Activated CD8-positive, alpha-beta memory T cell treated with anti-CD3 and anti-CD28 coated beads, Interleukin-2, amount 50 U/mL, for 4 hours (primary cell): ENCODE measurements around the gene PPDPF.
"Not testable (repeated sequence)": the region's sequence is repeated elsewhere in the genome, so short reads cannot be mapped to it uniquely, and the experiment has no call there.

ENCODE experiments used
- DNase-seq: peaks from one replicate; pipeline ENCODE4 v3.0.0-alpha.2; 2020

Gene PPDPF

DNA sequence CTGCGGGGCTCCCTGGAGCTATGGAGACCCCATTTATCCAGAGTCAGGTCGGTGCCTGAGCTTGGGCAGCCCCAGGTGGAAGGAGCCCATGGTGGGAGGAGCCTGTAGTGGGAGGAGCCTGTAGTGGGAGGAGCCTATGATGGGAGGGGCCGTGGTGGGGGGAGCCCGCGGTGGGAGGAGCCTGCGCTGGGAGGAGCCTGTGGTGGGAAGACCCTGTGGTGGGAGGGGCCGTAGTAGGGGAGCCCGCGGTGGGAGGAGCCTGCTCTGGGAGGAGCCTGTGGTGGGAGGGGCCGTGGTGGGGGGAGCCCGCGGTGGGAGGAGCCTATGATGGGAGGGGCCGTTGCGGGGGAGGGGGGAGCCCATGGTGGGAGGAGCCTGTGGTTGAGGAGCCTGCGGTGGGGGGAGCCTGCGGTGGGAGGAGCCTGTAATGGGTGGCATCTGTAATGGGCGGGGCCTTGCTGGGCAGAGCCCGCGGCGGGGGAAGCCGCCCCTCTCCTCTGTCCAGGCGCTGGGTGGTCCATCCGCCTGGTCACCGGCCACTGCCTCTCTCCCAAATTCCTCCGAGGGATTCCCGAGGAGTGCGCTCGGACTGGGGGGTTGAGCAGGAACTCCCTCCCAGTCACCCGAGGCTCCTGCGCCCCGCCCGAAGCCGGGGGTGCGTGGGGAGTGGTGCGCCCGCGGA is 32.8 kb downstream of the PPDPF start:
- peak; percentile 84 for DNase-seq

DNA sequence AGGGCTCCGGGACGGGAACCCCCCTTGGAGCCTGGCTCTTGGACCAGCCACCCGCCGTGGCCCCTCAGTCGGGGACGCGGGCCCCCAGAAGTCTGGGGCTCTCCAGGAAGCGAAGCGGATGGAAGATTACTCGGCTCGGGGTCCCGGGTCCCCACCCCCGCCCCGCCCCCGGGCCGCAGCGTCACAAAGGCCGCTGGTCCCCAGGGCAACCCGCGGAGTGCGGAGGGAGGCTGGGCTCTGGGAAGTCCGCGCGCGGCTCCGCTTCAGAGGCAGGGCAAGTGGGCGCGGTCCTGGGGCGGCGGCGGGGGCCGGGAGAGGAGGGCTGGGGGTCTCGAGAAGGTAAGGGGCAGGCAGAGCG is 33.3 kb downstream of the PPDPF start, which contains the start of gene FNDC11:
Gene FNDC11, plus strand, starts transcription at position 227 of the 358 bp plus-strand sequence. CDS start 1,505 bp downstream, outside the sequence.
- peak; percentile 61 for DNase-seq

DNA sequence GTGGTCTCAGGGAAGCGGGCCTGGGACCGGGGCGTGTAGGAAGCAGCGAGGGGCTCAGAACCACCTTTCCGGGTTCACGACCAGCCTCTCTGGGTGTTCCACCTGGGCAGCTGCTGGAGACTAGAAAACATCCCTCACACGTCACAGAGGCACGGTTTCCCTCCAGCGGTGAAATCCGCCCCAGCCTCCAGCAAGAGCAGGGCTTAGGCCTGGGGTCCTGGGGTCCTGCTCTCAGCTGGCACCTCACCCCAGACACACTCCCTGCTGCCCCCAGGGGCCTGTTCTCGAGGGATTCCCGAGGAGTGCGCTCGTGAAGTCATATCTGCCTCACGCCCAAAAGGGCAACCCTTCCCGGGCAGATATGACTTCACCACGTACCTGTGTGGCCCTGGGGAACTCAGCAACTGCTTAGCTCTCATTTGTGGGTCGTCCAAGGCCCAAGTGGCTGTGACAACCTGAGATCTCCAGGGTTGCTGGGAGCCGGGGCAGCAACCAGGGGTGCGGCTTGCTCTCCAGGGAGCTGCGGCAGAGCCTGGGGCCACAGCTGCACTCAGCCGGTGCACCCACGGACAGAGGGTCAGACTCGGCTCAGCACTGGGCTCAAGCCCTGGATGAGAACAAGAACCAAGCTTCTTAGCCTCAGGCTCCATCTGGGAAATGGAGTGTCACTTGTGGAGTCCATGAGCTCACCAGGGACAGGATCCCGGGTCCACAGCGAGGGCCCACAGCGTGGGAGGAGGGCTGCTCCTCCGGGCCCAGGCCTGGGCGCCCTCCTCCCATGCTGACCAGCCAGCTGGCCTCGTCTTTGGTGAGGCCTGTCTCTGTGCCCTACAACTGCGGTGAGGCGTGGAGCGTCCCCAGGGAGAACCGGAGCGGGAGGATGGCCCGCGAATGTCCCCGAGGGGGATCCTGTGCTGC is 34.1 kb downstream of the PPDPF start:
- DNase-seq: no peak

DNA sequence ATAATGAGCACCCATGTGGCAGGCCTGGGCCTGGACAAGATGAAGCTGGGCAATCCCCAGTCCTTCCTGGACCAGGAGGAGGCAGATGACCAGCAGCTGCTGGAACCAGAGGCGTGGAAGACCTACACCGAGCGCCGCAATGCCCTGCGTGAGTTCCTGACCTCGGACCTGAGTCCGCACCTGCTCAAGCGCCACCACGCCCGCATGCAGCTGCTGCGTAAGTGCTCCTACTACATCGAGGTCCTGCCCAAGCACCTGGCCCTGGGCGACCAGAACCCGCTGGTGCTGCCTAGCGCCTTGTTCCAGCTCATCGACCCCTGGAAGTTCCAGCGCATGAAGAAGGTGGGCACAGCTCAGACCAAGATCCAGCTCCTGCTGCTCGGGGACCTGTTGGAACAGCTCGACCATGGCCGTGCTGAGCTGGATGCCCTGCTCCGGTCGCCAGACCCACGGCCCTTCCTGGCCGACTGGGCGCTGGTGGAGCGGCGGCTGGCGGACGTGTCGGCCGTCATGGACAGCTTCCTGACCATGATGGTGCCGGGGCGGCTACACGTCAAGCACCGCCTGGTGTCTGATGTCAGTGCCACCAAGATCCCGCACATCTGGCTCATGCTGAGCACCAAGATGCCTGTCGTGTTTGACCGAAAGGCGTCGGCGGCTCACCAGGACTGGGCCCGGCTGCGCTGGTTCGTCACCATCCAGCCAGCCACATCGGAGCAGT is 35.3 kb downstream of the PPDPF start:
- DNase-seq: no peak

DNA sequence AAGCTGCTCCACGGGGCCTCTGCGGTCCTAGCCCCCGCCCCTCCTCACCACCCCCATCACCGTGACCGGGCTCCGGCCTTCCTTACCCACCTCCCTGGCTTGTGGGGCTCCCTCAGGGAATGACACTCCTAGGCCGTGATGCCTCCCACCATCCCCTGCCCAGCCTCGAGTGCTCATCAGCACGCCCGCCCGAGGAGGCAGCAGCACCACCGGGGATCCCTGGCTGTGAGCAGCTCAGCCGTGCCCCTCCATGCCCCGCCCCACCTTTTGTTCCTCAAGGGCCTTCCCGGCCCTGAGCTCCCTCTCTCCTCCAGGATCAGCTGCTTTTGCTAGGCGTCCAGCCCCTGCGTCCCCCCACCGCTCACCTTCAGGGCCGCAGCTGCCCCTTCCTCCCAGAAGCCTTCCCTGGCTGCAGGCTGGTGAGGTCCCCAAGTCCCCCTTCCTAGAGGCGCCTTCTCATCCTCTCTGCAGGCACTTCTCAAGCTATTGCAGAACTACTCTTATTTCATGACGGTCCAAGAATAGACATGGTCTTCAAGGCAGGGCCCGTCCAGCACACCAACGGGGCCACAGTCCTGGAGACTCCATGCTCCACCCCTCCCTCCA is 36.4 kb downstream of the PPDPF start:
- no peak for DNase-seq

DNA sequence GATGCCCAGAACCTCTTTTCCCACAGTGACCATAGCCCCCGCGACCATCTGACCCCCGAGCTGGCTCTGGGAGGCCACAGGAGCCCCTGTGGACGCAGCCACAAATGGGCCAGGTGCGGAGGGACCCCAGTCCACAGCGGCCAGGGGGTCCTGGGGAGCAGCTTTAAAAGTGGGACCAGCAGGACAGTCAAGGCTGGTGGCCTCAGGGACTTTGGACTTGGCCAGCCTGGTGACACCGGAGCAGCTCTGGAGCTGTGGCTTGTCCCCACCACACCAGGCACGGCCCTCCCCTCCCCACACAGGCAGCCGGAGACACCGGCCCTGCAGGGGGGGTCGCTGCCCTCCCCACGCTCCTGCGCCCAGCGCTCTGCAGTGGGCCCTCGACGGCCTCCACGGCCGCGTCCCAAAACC is 36.9 kb downstream of the PPDPF start:
- no peak for DNase-seq

DNA sequence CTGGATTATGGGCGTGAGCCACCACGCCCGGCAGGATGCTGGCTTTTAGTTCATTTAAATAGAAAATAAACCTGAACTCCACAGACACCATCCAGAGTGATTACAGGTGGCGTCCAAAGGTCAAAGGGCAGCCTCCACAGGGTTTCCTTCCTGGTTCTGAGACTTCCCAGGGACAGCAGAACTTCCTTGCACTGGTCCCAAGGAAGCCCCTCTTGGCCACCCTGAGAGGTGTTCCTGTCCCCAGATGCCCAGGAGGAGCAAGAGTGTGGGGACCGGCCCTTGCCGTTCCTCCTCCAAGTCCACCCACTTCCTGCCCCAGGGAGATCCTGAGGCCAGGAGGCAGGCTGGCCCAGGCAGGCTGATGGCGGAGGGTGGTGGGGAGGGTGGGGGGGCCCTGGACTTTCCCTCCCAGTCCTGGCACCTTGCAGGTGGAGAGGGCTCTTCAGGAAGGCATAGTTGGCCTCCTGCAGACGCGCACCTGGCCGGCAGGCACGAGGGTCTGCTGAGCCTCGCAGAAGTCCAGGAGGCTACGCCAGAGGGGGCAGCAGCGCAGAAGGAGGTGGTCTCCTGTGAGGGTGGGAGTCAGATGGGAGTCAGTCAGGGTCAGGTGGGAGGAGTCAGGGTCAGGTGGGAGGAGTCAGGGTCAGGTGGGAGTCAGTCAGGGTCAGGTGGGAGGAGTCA is 38.4 kb downstream of the PPDPF start:
- DNase-seq: no peak

DNA sequence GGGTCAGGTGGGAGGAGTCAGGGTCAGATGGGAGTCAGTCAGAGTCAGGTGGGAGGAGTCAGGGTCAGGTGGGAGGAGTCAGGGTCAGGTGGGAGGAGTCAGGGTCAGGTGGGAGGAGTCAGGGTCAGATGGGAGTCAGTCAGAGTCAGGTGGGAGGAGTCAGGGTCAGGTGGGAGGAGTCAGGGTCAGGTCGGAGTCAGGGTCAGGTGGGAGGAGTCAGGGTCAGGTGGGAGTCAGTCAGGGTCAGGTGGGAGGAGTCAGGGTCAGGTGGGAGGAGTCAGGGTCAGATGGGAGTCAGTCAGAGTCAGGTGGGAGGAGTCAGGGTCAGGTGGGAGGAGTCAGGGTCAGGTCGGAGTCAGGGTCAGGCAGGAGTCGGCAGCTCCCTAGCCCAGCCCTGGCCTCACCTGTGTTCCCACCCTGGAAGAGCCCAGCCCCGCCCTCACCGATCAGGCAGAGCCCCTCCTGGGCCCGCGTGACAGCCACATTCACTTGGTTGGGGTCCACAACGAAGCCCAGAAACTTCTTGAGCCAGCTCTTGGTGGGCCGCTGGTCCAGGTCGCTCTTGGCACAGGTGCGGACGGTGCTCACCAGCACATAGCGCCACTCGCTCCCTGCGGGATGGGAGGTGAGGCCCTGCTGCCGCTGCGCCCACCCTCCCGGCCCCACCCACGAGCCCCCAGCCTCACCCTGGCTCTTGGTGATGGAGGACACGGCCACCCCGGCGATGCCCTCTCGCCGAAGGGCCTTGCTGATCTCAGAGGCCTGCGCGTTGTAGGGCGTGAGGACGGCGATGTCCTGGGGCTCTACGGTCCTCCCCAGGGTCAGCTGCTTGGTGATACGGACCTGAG is 39.1 kb downstream of the PPDPF start:
- DNase-seq: not testable (repeated sequence)

DNA sequence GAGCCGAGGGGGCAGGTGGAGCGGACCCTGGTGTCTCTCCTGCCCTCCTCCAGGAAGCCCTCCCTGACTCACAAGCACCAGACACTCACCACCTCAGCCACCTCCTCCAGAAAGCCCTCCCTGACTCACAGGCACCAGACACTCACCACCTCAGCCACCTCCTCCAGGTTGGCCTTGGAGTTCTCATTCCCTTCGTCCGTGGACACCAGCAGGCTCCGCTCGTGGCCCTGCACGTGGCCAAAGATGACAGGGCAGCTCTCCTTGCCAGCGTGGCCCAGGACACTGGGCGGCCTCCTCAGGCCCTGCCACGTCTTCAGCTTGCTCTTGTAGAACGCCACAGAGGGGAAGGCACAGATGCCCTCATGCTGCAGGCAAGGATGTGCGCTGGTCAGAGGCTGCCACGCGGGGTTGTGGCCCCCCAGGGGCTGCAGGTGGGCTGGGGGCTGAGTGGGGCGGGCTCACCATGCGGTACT is 39.8 kb downstream of the PPDPF start:
- no peak for DNase-seq

DNA sequence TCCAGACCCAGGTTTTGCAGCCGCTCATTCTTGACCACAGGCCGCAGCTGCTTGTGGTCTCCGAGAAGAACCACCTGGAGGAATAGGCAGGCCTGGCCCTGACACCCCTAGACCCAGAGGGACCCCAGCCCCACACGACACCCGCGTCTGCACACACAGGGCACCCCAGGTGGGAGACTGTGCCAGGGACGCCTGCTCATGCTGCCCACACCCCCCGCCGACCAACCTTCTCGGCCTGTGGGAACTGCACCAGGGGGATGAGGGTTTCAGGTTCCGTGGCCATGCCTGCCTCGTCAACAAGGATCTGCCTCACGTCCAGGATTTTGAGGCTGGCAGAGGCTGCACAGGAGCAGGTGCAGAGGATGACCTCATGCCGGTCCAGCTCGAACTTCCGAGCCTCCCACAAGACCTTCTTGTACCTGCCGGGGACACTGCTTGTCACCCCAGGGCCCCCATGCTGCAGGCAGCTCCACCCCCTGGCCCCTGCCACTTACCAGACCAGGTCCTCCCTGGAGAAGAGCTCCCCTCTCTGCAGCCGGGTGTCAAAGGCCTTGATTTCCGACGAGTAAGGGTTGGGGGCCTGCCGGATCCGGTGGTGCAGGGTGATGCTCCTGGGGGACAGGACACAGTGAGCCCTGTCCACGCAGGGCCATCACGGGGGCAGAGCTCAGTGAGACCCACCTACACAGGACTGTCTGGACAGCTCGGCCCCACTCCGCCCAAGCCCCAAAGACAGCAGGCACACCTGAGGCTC is 40.5 kb downstream of the PPDPF start:
- no peak for DNase-seq

DNA sequence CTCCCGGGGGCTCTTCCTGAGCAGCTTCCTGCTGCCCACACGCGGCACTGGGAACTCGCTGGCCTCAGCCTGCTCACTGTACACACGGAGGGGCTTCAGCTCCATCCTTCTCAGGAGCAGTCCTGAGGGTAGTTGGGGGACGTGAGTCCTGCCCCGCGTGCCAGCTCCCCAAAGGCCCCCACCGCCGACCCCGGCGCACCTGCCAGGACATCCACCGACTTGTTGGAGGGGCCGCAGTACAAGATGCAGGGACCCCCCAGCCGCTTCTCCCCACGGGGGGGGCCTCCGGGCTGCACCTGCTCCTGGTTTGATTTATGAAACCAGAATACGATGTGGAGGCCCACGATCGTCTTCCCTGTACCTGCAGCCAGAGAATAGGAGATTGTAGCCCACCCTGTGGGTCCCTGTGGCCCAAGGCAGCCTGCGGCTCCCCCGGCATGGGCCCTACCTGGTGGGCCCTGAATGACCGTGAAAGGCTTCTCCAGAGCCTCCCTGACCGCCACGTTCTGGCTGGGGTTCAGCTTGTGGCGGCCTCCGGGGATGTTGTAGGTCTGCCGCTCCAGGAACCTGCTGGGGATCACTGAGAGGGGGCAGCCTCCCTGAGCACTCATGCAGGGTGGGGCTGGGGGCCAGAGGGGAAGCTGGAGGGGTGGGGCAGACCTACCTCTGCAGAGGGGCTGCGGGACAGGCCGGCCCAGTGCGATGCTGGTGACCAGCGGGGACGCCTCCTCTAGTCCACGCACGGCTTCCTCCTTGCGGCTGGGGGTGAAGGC is 41.2 kb downstream of the PPDPF start:
- no peak for DNase-seq

DNA sequence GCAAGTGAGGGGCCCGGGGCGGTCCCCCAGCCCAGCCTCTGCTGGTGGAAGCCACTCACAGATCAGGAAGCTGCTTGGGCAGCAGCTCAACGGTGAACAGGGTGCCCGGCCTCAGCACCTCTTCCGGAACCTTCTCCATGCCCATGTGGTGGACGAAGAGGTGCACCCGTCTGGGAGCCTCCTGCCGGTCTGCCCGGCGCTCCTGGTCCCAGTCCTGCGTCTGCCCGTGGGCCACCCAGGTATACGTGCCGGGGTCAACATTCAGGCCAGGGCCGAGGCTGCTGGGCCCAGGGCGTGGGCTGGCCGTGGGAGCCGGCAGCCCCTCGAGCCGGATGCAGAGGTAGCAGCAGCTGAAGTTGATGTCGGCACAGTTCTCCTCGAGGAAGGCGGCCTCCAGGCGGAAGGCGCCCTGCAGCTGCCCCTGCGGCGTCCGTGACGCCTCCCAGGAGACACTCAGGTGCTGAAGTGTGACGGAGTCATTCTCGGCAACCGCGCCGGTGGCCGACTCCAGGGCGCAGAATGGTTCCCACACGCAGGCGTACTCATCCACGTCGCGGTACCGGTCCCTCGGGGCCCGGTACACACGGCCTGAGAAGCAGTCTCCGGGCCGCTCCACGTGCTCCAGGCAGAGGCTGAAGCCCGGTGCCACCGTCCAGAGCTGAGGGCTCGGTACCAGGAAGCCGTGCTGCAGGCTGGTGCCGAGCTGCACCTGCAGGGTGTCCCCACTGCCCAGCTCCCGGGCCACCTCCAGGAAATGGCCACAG is 42.1 kb downstream of the PPDPF start:
- DNase-seq: no peak

DNA sequence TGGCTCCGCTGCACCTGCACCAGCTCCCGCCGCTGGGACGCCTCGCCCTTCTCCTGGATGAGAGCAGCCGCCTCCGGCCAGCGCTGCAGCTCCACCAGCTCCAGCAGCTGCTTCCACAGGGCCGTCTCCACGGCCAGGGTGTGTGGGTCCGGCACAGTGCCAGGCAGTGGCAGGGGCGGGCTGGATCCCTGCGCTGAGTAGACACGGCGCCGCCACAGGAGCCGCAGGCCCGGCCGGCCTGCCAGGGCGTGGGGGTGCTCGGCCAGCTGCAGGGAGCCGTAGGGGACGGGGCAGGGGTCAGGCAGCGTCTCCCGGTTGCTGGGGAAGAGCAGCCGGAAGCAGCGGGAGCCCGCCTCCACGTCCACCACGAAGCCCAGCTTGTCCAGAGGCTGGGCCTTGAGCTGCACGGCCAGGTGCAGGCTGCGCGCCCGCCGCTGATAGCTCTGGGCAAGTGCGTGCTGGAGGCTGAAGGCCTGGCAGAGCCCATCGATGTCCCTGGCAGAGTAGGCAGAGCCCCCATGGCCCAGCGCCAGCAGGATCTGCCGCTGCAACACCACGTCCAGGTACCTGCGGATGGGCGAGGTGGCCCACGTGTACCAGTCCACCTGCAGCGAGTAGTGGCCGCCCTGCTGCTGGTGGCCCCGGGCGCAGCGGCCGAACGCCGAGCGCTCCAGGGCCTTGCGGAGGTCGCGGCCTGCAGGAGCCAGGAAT is 42.8 kb downstream of the PPDPF start:
- DNase-seq: no peak

DNA sequence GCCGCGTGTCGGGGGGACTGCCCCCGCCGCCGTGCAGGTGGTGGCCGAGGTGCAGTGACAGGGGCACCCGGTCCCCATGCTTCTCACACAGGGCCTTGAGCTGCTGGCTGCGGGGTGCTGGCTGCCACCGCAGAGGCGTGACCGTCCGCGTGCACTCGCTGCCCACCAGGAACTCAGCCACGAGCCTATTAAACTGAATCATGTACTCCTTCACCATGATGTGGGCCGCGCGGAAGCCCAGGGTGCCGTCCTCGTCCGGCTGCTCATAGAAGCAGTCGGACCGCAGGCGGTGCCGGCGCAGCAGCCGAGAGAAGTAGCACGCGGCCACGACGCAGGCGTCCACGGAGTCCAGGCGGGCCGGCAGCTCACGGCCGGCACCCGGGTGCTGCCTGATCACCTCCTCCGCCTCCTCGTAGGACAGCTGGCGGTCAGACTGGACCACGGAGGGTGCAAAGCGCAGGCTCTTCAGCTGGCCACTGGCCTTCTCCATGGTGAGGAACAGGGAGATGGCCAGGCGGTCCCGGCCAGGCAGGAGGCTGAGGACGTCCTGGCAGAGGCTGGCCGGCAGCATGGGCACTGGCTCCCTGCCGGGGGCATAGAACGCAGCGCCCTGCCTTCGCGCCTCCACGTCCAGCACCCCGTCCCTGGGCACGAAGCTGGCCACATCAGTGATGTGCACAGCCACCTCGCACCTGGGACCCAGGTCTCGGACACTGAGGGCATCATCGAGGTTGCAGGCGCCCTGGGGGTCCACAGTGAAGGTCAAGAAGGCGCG is 43.7 kb downstream of the PPDPF start:
- no peak for DNase-seq

DNA sequence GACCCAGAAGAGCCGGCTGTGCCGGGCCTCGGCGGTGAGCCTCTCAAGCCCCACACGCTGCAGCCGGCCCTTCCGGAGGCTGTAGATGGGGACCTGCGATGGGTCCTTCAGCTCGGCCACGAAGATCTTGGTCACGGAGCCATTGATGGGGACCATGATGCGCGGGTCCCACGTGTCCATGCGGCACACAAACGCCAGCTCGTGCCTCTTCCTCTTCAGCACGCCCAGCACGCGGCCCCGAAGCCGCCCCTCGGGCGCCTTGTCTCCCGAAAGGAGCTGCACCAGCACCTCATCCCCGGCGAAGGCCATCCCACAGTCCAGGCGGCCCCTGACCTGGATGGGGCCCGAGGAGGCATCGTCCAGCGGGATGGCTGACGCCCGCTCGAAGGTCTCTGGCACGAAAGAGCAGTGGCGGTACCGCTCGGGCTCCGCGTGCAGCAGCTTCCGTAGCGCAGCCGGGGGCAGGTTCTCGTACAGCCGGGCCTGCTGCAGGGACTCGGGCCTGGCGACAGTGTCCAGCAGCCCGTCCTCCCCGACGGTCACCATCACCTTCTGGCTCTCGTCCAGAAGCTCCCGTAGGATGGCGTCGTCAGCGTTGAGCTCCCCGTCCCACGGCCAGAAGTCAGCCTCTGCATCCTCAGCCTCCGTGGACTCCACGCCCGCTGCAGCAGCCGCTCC is 44.6 kb downstream of the PPDPF start:
- DNase-seq: no peak

DNA sequence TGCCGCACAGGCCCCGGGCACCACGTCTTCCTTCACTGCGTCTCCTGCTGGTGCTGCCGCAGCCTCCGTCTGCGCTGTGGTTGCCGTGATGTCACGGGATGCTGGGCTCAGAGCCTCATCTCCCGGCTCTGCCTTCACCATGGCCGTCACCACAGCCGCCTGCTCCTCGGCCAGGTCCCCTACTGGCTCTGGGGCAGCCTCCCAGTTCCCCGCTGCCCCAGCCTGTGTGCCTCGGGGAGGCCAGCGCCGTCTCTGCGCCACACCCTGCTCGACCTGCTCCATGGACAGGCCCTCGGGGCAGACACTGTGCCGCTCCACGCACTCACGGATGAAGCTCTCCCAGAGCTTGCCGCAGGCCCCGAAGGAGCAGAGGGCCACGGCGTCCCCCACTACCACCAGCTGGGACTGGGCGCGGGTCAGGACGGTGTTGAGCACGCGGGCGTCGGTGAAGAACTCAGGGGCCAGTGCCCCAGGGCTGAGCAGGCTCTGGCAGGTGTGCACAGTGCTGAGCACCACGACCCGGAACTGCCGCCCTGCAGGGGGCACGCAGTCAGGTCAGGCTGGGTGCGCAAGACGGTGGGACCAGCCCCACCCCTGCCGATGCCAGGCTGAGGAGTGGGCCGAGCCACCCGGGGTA is 45.3 kb downstream of the PPDPF start:
- no peak for DNase-seq
